GM19438 (cell line): ENCODE results near the gene SCFD2.

Experiments
- ATAC-seq: cut with Tn5 transposase; IDR thresholded peaks from one replicate; pipeline ENCODE4 v1.9.1; 2021; ENCODE audit warnings: low read depth; ENCODE audit not compliant: unreplicated experiment

The SCFD2 gene

DNA sequence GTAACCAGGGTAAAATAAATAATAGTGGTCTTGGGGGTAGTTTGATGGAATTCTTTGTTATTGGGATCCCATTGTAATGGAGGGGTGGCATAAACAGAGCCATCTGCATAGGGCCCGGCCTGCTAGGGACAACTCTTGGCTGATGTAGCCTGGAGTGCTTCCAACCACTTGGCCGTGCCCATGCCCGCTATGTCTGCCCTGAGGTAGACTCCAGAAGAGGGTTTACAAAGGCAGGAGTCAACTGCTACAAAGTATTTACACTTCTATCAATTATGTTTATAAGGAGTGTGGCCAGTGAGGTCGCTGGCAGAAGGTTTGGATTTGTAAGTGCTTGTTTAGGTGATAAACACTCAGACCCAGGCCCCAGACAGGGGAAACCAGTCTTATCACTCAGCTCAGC lies 495.6 kb downstream of the SCFD2 start:
- no peak for ATAC-seq

DNA sequence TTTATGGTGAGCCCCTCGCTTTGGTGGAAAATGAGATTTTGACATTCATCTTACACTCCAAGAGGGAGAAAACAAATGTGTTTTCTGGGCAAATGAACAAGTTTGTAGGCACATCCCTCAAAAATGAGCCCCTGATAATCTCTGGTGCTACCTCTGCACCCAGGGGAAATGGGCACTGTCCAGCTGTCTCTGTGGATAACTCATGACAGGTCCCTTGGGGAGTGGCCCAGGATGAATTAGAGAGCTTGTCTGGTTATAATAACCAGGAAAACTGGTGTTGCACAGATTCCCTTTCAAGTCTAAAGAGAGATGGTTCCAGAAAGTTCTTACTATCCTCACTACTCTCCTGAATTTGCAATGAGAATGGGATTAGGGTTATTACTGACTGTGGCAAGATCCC lies 496.2 kb downstream of the SCFD2 start:
- no peak for ATAC-seq

DNA sequence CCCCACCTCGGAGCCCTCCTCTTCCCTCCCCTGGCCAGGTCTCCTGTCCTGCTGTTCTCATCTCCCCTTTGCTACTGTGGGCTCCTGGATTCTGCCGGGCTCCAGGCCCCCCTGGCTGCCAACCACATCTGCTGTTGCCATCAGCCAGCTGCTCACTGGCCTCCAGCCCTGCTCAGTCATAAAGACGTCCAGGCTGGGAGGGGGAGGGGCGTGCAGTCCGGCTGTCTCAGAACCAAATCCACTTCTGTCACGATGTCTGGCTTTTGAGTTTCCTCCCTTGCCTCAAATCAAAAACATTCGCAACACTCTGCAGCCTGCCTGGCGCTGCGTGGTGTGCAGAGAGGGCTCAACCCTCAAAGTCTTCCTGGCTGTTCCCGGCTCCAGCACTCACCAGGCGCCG lies 496.7 kb downstream of the SCFD2 start:
- no peak for ATAC-seq

DNA sequence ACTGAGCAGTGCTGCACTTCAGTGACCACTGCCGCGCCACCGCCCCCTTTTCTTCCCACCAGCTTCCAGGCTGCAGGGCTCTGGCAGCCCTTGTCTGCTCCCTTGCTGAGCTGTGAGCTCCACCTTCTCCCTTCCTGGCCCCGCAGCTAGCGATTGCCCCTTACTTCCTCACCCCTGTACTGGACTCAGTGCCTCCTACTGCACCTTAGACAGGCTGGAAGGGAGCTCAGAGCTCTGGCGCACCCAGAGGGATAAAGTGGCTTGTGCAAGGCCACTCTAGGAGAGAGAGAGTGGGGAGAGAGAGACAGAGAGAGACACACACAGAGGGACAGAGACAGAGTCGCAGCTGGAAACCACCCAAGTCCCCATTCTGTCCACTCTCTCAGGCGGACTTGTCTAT lies 497.7 kb downstream of the SCFD2 start:
- ATAC-seq, result no peak

DNA sequence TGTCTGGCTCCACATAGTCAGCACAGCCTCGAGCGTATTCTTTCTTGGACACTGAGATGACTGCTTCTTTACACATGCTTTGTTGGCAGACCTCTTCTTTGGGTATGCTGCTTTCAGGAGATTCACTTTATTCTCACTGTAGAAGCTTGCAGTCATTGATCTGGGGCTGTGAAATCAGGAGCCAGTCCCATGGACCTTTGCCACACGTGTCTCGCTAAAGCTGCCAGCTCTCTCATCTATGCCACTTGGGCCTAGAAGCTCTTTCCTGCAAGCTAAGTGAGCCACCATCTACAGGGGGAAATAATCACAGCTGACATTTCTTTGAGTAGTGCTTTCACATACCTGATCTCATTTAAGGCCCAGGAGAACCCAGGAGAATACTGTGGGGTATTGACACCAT lies 498.7 kb downstream of the SCFD2 start:
- no peak for ATAC-seq

- ATAC-seq, result no peak
These were observed 499.1 kb downstream of the SCFD2 start for GRCh38 chr4:52866734-52867133.

DNA sequence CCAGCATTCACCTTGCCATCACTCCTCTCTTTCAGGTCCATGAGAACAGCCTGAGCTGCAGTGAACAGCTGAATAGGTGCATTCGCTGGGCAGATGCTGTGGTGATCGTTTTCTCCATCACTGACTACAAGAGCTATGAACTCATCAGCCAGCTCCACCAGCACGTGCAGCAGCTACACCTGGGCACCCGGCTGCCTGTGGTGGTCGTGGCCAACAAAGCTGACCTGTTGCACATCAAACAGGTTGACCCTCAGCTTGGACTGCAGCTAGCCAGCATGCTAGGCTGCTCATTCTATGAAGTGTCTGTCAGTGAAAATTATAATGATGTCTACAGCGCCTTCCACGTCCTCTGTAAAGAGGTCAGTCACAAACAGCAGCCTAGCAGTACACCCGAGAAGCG lies 500.6 kb downstream of the SCFD2 start:
- ATAC-seq, result no peak

GRCh38 chr4:52864793-52865192 lies 501.1 kb downstream of the SCFD2 start:
- no peak for ATAC-seq

DNA sequence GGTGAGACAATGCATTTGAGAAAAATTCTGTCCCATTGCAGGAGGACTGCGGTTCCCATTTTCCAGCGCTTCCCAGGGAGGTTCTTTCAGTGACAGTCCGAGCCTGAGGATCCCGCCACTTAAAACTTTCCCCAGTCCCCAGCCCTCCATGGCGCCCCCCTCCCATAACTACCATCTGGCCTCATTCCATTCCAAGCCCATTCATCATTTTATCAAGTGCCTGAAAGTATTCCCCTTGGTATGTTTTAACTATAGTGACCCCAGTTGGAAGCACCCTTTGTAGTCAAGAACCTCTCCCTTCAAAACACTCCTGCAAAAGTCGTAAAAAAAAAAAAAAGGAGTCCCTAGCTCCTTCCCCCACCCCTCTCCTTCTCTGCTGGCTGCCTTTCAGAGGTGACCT lies 502.5 kb downstream of the SCFD2 start:
- no peak for ATAC-seq

DNA sequence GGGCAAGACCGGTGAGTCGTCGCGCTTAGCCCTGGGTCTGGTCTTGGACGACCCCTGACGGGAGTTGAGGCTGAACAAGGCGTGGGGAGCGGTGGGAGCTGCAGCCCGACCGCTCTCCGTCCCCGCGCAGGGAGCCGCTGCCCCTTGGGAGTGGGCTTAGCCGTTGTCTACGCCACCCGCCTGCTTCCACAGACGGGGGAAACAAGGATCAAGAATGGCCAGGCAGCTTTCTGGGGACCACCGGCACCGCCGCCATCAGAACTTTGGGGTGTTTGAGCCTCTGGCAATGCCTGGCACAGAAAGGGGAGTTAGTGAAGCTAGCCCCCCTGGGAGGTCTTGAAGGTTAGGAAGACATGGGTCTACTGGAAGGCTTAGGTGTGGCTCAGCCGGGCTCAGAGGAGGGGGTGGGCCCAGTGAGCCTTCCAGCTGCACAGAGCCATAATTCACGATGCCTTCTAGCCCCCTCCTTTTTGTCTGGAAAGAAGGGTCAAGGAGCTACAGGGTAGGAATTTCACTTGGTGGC lies 503.2 kb downstream of the SCFD2 start:
- ATAC-seq, result no peak

GRCh38 chr4:52861879-52862616 lies 503.8 kb downstream of the SCFD2 start, which contains the start of gene RASL11B:
RASL11B (plus strand) TSS chr4:52862317; CDS start chr4:52862508, 191 bp downstream.
- peak; percentile 99 for ATAC-seq

DNA sequence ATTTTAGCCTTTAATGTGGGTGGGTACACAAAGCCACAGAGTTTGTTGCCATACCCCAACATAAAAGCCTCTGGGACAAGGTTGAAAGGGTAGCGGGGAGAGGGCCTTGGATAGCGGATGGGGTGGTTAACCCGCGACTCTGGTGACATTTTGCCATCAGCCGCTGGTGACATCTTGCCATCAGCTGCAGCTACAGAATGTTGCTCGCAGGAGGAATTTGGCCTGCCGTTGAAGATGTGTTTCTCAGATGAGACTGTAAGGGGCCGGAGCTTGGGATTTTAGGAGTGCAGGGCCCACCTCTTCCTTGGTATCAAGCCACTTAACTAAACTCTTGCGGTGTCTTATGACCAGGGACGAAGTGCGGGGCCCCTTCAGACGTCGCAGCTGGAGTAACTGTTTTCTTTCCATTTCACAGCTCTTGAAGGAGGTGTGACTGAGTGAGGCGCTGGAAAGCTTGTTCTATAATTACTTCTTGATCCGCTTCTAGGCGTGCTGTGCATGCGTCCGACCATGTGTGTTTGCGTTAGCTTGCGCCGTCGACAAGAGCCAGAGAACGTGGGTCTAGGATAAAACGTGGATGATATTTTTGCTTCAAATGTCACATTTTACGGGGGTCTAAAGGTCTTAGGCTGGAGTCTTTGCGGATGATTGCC lies 504.6 kb downstream of the SCFD2 start:
- no peak for ATAC-seq

DNA sequence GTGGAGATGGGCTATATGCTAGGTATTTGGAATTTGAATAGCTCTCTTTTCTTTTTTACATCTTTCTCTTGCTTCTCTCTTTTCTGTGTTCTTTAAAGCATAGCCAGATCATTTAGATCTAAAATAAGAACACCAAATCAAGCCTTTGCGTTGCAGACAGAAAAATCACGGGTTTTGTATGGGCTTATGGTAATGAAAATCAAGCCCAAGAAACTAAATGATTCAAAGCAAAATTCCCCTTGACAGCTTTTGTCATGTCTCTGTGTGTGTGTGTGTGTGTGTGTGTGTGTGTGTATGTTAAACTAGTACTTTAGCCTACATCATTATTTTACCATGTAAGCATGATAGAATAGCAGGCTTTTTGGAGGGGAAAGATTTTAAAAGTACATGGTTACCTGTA lies 505.5 kb downstream of the SCFD2 start:
- no peak for ATAC-seq

DNA sequence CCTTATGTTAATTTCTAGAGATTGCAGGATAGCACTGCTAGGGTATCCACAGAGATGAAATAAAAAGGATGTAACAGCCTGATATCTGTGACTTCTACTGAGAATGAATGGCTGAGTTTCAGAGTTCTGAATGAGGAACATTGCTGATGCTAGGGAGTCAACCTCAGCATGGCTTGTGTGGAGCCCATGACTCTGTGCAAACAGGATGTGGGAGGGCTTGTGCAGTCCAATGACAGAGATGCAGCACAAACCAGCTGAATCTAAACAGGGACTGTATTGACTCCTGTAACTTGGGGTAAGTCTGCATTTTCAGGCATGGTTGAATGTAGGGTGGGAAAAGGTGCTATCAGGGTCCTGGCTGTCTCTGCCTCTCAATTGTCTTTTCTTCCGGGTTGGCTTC lies 509.1 kb downstream of the SCFD2 start:
- no peak for ATAC-seq

DNA sequence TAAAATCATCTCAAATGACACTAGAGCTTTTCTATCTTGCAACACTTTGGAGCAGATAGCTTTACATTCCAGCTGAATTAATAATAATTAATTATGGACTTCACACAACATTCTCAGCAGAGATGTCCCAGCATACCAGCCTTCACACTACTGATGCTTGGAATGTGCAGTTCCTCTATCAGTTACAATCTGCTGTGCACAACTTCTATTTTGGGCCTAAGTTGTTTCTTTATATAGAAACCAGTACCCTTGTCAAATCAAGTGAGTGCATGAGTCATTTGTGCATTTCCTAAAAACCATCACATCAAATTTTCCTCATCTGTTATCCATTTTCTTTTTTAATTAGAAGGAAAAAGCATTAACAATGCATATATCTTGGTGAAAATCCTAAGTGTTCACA lies 512.5 kb downstream of the SCFD2 start:
- no peak for ATAC-seq

DNA sequence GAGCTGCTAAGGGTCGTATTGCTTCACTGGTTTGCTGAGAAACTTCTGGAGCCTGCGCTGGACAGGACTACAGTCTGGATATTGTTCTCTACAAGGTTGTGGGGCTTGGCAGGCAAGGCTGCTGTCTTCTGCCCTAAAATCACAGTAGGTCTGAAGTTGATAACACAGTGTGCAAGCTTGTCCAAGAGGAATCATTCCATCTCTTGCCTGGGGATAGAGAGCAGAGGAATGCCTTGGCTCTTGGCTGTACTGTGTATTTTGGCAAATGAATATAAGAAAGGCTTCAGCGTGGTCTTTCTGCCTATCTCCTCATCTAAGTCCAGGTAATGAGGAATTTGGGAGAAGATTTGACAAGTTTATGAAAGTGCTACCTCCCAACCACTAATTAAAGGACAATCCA lies 513.1 kb downstream of the SCFD2 start:
- ATAC-seq, result no peak

- ATAC-seq, result no peak
These were observed 513.8 kb downstream of the SCFD2 start for GRCh38 chr4:52852041-52852440.

DNA sequence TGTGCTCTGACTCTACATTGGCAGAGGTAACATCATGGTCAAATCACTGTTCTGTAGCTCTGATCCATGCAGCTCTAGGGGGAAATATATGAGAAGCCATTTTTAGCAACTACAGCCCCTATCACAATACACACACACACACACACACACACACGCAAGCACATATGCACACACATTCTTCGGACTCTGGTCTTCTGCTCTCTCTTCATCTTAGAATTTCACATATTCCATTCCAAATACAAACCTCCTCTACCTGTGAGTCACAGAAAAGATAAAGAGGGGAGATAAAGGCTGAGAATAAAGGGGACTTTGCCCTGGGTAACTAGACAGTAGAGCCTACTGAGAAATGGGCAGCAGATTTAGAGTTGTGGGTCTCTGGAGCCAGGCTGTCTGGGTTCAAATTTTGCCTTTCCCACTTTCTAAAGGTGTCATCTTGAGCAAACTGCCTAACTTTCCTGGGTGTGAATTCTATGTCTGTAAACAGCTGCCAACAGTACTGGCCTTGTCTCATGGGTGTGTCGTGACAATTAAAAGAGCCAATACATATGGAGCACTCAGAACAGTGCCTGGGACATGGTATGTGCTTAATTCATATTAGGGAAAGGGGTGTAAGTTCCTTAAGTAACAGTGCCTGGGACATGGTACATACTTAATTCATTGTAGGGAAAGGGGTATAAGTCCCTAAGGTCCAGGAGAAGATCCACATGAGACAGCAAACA lies 515.3 kb downstream of the SCFD2 start:
- no peak for ATAC-seq

DNA sequence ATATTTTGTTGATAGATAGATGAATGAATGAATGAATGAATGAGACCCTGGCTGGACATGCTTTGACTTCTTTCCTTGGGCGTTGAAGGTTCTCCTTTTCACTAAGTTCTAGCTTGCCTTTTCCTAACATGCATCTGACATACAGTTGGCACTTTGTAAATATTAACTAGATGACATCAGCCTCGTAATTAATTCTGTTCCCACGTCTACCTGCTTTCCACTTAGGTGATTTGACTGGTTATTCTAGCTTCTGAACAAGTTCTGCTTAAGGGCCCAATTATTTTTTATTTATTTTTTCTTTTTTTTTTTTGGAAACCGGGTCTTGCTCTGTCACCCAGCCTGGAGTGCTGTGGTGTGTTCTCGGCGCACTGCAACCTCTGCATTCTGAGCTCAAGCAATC lies 517.6 kb downstream of the SCFD2 start:
- no peak for ATAC-seq

- ATAC-seq, result no peak
These were observed 519.4 kb downstream of the SCFD2 start for GRCh38 chr4:52846502-52846901.

DNA sequence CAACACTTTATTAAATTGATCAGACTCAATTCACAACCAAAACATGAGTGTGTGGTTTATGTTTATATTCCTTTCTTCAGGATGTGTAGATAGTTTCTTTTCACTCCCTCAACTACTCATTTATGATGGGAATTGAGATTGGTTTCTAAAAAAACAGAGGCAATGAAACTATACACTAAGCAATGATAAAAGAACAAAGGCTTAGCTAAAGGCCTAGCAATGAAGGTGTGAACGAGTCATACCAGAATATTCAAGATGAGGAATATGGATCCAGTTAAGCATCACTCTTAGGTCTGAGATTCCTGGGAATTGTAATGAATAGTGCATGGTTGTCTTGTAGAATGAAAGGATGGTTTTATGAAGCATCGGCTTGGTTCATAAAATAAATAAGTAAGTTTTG lies 521.3 kb downstream of the SCFD2 start:
- ATAC-seq, result no peak
